GM12878 (cell line): ENCODE results near the gene CMBL. TPM values are rescaled to one million over a fixed set of nuclear protein-coding genes. Genes with fewer than 3 reads are reported as not detected.

Experiments used
- ATAC-seq: fragments of 200-7000 bp; cut with Tn5 transposase; 3 replicates; pipeline ENCODE4 v1.9.1; 2020; ENCODE audit warnings: mild to moderate bottlenecking, moderate library complexity
- BruUV-seq: library from RNA; stranded (reverse); fragments of 400-500 nt; replicated peaks from 2 replicates; lab custom pipeline; 2021; lab: Mats Ljungman, UMichigan
- CTCF ChIA-PET: fragments of 300-600 bp; sonication (Branson Sonifier 250); formaldehyde crosslinking; extraction: SDS; loops from one replicate; lab custom pipeline; 2021; ENCODE audit warnings: inconsistent platforms; lab: Yijun Ruan, JAX
- POLR2A ChIA-PET: fragments of 350-600 bp; formaldehyde crosslinking; extraction: SDS; loops from one replicate; lab custom pipeline; 2021; ENCODE audit warnings: inconsistent platforms; lab: Charles Lee
- RAD21 ChIA-PET: fragments of 300-600 bp; sonication (Branson Sonifier 250); formaldehyde crosslinking; loops from one replicate; lab custom pipeline; 2023; ENCODE audit warnings: antibody characterized with exemption; ENCODE audit not compliant: unreplicated experiment; lab: Charles Lee
- SMC1A ChIA-PET: fragments of 300-600 bp; sonication (Branson Sonifier 250); formaldehyde crosslinking; loops from one replicate; lab custom pipeline; 2023; ENCODE audit not compliant: unreplicated experiment, uncharacterized antibody; lab: Charles Lee
- DNase-seq: peaks from one replicate; pipeline ENCODE4 v3.0.0-alpha.2; 2011; ENCODE audit warnings: low read depth, low spot score
- FAIRE-seq: peaks from 3 replicates; lab custom pipeline; 2011; peaks lifted over from hg19 to GRCh38; lab: Jason Lieb, UNC
- H2AFZ ChIP-seq: 2 replicates; pipeline ENCODE4 v1.6.0; 2011; ENCODE audit warnings: low read depth, low read length, control low read depth; ENCODE audit not compliant: control insufficient read depth
- H3K27ac ChIP-seq: 2 replicates; pipeline ENCODE4 v1.5.1; 2011; ENCODE audit warnings: control low read depth; ENCODE audit not compliant: control insufficient read depth, insufficient read depth
- H3K27me3 ChIP-seq, 2 experiments: replicated peaks in 1 of 2; 2 replicates each; pipeline versions ENCODE4 v1.6.0 to v1.6.1; 2011; ENCODE audit warnings: low read length in 1 of 2; ENCODE audit not compliant: control insufficient read depth in 2 of 2, insufficient read depth in 2 of 2
- H3K36me3 ChIP-seq, 2 experiments: 2 replicates each; pipeline ENCODE4 v1.5.1; 2011; ENCODE audit warnings: low read length in 1 of 2; ENCODE audit not compliant: control insufficient read depth in 2 of 2, insufficient read depth in 2 of 2
- H3K4me1 ChIP-seq: 2 replicates; pipeline ENCODE4 v1.6.1; 2011; ENCODE audit warnings: mild to moderate bottlenecking, low read length, moderate library complexity, mixed read lengths; ENCODE audit not compliant: control insufficient read depth, insufficient read depth
- H3K4me2 ChIP-seq: 2 replicates; pipeline ENCODE4 v1.6.0; 2011; ENCODE audit warnings: control low read depth; ENCODE audit not compliant: control insufficient read depth, insufficient read depth
- H3K4me3 ChIP-seq: fragments of 200-600 bp; sonication (generic); 2 replicates; pipeline ENCODE4 v1.5.1; 2016
- H3K79me2 ChIP-seq: 2 replicates; pipeline ENCODE4 v1.6.0; 2011; ENCODE audit warnings: low read length; ENCODE audit not compliant: control insufficient read depth, insufficient read depth
- H3K9ac ChIP-seq: 2 replicates; pipeline ENCODE4 v1.8.0; 2011; ENCODE audit warnings: low read length, control low read depth, mixed read lengths; ENCODE audit not compliant: control insufficient read depth, insufficient read depth
- H3K9me3 ChIP-seq: replicated peaks from 3 replicates; pipeline ENCODE4 v1.5.1; 2011; ENCODE audit warnings: mild to moderate bottlenecking, low read length; ENCODE audit not compliant: control insufficient read depth, insufficient read depth
- H4K20me1 ChIP-seq: 2 replicates; pipeline ENCODE4 v1.6.0; 2011; ENCODE audit not compliant: control insufficient read depth, insufficient read depth
- BCLAF1 ChIP-seq: fragments of 450-650 bp; IDR thresholded peaks from 2 replicates; pipeline ENCODE4 v1.6.1; 2017; ENCODE audit warnings: antibody characterized with exemption, mild to moderate bottlenecking, moderate library complexity
- CTCF ChIP-seq, 3 experiments: IDR thresholded peaks in 2 of 3; conservative IDR thresholded peaks in 1 of 3; 2 replicates each; pipeline ENCODE4 v1.5.1; 2011; ENCODE audit warnings: low read depth in 3 of 3, low read length in 3 of 3, mild to moderate bottlenecking in 3 of 3, control low read depth in 2 of 3, moderate library complexity in 2 of 3, inconsistent platforms in 1 of 3, mixed read lengths in 1 of 3; ENCODE audit not compliant: control insufficient read depth in 2 of 3, insufficient read depth in 1 of 3; ENCODE audit errors: extremely low read depth in 1 of 3
- DPF2 ChIP-seq: fragments of 450-650 bp; IDR thresholded peaks from 2 replicates; pipeline ENCODE4 v1.6.1; 2017; ENCODE audit warnings: mild to moderate bottlenecking
- ETV6 ChIP-seq, 2 experiments: fragments of 450-650 bp in 1 of 2; IDR thresholded peaks in 1 of 2; conservative IDR thresholded peaks in 1 of 2; 2 replicates each; pipeline ENCODE4 v1.6.1; 2014; ENCODE audit warnings: antibody characterized with exemption in 1 of 2, borderline replicate concordance in 1 of 2, low read depth in 1 of 2, mild to moderate bottlenecking in 1 of 2, moderate library complexity in 1 of 2
- FOXK2 ChIP-seq: fragments of 450-650 bp; IDR thresholded peaks from 2 replicates; pipeline ENCODE4 v1.6.1; 2017; ENCODE audit warnings: mild to moderate bottlenecking, moderate library complexity
- LARP7 ChIP-seq: fragments of 450-650 bp; IDR thresholded peaks from 2 replicates; pipeline ENCODE4 v1.6.1; 2017; ENCODE audit warnings: mild to moderate bottlenecking
- MTA2 ChIP-seq: fragments of 450-650 bp; IDR thresholded peaks from 2 replicates; pipeline ENCODE4 v1.6.1; 2016; ENCODE audit warnings: low read depth, mild to moderate bottlenecking, moderate library complexity
- NR2F1 ChIP-seq: fragments of 450-650 bp; conservative IDR thresholded peaks from 2 replicates; pipeline ENCODE4 v1.6.1; 2017; ENCODE audit warnings: mild to moderate bottlenecking
- RELA ChIP-seq: fragments of 450-650 bp; IDR thresholded peaks from 2 replicates; pipeline ENCODE4 v1.8.0; 2014; ENCODE audit warnings: borderline replicate concordance; ENCODE audit not compliant: partially characterized antibody
- SKIL ChIP-seq: fragments of 450-650 bp; IDR thresholded peaks from 2 replicates; pipeline ENCODE4 v1.6.1; 2017; ENCODE audit warnings: mild to moderate bottlenecking, low read depth, inconsistent platforms; ENCODE audit not compliant: poor library complexity, severe bottlenecking
- SMAD5 ChIP-seq: IDR thresholded peaks from 2 replicates; pipeline ENCODE4 v1.6.1; 2016; ENCODE audit warnings: antibody characterized with exemption, low read depth
- SMC3 ChIP-seq: IDR thresholded peaks from 2 replicates; pipeline ENCODE4 v1.6.1; 2011; ENCODE audit warnings: low read length, improper control_type of control experiment, borderline replicate concordance
- ZZZ3 ChIP-seq: IDR thresholded peaks from 2 replicates; pipeline ENCODE4 v1.6.1; 2011; ENCODE audit warnings: low read depth; ENCODE audit not compliant: control insufficient read depth, insufficient read length
- WGBS: methylation state at CpG from one replicate; pipeline ENCODE4 v1.1.6; 2016; ENCODE audit warnings: low lambda C conversion rate; ENCODE audit not compliant: insufficient replicate concordance, insufficient coverage; ENCODE audit errors: missing lambda C conversion rate; 5-methylcytosine and 5-hydroxymethylcytosine counted together
- in situ Hi-C: fragments of 300-500 bp; cut with MboI; formaldehyde crosslinking; loops from 9 replicates; pipeline ENCODE4 v1.14.3; 2018; ENCODE audit warnings: mixed read lengths
- intact Hi-C: fragments of 100-400 bp; cut with micrococcal nuclease; formaldehyde crosslinking; loops from one replicate; pipeline ENCODE4 v1.14.2; 2022; ENCODE audit not compliant: unreplicated experiment
- polyA plus RNA-seq, 11 experiments: library from polyadenylated mRNA; depleted of rRNA in 4 of 11; unstranded in 6 of 11; stranded (reverse) in 5 of 11; fragments of >200 nt; fragmentation: Nextera tagmentation in 4 of 11; fragmentation: Illumina TruSeq in 1 of 11; extraction: Ambion mirVana in 4 of 11; extraction: Trizol in 1 of 11; gene quantifications; 1 replicate in 1 of 11; 2 replicates in 10 of 11; pipeline versions ENCODE4 v1.2.1 to v1.2.3, GENCODE V29; 2011 to 2016; ENCODE audit warnings: inconsistent platforms in 2 of 11, missing spikeins in 2 of 11, low read depth in 1 of 11
- total RNA-seq, 4 experiments: library from RNA; depleted of rRNA in 3 of 4; stranded (reverse); fragments of >200 nt in 3 of 4; fragmentation: Illumina TruSeq in 1 of 4; extraction: Trizol in 1 of 4; gene quantifications; 2 replicates each; pipeline versions ENCODE4 v1.2.1 to v1.2.3, GENCODE V29; 2013 to 2021

Gene CMBL
- total and polyA plus RNA-seq, 10 of the 15 experiments (the other 5 are each of a cell fraction or from before 2014, with no cell fraction given) = 1.8 to 15.6 (median 7.5) TPM

- WGBS = 81% methylated on average over 3 of the region's 3 CpGs
Measured at GRCh38 chr5:10246761-10247160, 60.9 kb downstream of the CMBL start.

More at GRCh38 chr5:10246761-10247160, 60.9 kb downstream of the CMBL start:
- Histone ChIP-seq H2AFZ (no peak overlapping the region), H3K79me2 (peaks cover 39% of the 10 kb centered on the region), H4K20me1 (no peaks in the 10 kb centered on the region), H3K4me2 (no peak overlapping the region), H3K9me3 (no peaks in the 10 kb centered on the region), H3K4me3 (no peak overlapping the region), H3K27me3 (no peaks in the 10 kb centered on the region), H3K9ac (no peak overlapping the region), H3K27ac (no peak overlapping the region), H3K4me1 (peaks cover 7% of the 10 kb centered on the region; the same call in 1 of the 2 replicates), H3K36me3 (0 out of 4 replicates have a peak, but pooled peaks cover 0 to 2% of the 10 kb centered on the region in 2 experiments)
- FAIRE-seq (no peak), DNase-seq (no peak), ATAC-seq (no peak)
- no TSS peak for BruUV-seq
- ChIA-PET RAD21 (no interaction called here), CTCF (interaction anchor here (0.7 to 1.3 kb wide), 3 partner anchors 37 to 111 kb away, joined by 3 read pairs; no protein-coding TSS in a partner anchor), SMC1A (interaction anchor here (0.6 kb wide), 1 partner anchor 1071 kb away, joined by 3 read pairs; no protein-coding TSS in a partner anchor), POLR2A (no interaction called here)
- in situ Hi-C loops = no loop called here
- intact Hi-C loops = no loop called here
- no peak for TF ChIP-seq FOXK2
- TF ChIP-seq ETV6 (conservative IDR thresholded peaks at IDR 0.05 in 1 of 2, IDR thresholded peaks at IDR 0.05 in 1 of 2; ENCODE audit: borderline replicate concordance in 1 of 2, low read depth in 1 of 2) = no peak
- TF ChIP-seq RELA = no peak
- no peak for TF ChIP-seq SMAD5
- no peak for TF ChIP-seq SKIL
- no peak for TF ChIP-seq LARP7
- no peak for TF ChIP-seq SMC3
- TF ChIP-seq DPF2 = no peak
- TF ChIP-seq CTCF (IDR thresholded peaks at IDR 0.05 in 2 of 3, conservative IDR thresholded peaks at IDR 0.05 in 1 of 3; ENCODE audit: control insufficient read depth in 2 of 3, extremely low read depth in 1 of 3, insufficient read depth in 1 of 3, low read depth in 3 of 3, low read length in 3 of 3) = no peak
- no peak for TF ChIP-seq ZZZ3
- TF ChIP-seq MTA2 = no peak
- TF ChIP-seq NR2F1 = no peak
- no peak for TF ChIP-seq BCLAF1
